Spleen (tissue), 7 donors: ENCODE results near the gene USP34.

ENCODE experiments used
- POLR2AphosphoS5 ChIP-seq, 3 donors: sonication (generic); formaldehyde crosslinking; IDR thresholded peaks; one replicate each; pipeline ENCODE4 v1.5.1; 2017; ENCODE audit warnings: antibody characterized with exemption in 3 of 3
- TF ChIP-seq, protein P1 (sequence below), 11 experiments: fragments of 200-600 bp in 7 of 11; fragments of 450-650 bp in 4 of 11; sonication (generic) in 4 of 11; IDR thresholded peaks in 8 of 11; conservative IDR thresholded peaks in 3 of 11; 1 replicate in 7 of 11; 2 replicates in 4 of 11; pipeline versions ENCODE4 v1.4.0 to v1.8.0; 2016 to 2021; ENCODE audit warnings: antibody characterized with exemption in 11 of 11, inconsistent platforms in 4 of 11, mild to moderate bottlenecking in 1 of 11
- donor health status: DM: no; HTN: no; CAD: no; lungs with moderate emphysema.
- donor health status: DM: no; HTN: no; CAD: no.
- donor health status: DM: no; HTN: no; CAD: no.

- TF ChIP-seq, protein P1, sequence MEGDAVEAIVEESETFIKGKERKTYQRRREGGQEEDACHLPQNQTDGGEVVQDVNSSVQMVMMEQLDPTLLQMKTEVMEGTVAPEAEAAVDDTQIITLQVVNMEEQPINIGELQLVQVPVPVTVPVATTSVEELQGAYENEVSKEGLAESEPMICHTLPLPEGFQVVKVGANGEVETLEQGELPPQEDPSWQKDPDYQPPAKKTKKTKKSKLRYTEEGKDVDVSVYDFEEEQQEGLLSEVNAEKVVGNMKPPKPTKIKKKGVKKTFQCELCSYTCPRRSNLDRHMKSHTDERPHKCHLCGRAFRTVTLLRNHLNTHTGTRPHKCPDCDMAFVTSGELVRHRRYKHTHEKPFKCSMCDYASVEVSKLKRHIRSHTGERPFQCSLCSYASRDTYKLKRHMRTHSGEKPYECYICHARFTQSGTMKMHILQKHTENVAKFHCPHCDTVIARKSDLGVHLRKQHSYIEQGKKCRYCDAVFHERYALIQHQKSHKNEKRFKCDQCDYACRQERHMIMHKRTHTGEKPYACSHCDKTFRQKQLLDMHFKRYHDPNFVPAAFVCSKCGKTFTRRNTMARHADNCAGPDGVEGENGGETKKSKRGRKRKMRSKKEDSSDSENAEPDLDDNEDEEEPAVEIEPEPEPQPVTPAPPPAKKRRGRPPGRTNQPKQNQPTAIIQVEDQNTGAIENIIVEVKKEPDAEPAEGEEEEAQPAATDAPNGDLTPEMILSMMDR (IDR thresholded peaks at IDR 0.05 in 8 of 11, conservative IDR thresholded peaks at IDR 0.05 in 3 of 11) = no peak
- no peak for TF ChIP-seq POLR2AphosphoS5 (IDR thresholded peaks at IDR 0.05)
Measured at GRCh38 chr2:61456746-61457420, 14.0 kb downstream of the USP34 start.
